Measurements from ENCODE around the gene SLC35F6.
"Not testable (repeated sequence)": the region's sequence is repeated elsewhere in the genome, so short reads cannot be mapped to it uniquely, and the experiment has no call there.

Gene SLC35F6

DNA sequence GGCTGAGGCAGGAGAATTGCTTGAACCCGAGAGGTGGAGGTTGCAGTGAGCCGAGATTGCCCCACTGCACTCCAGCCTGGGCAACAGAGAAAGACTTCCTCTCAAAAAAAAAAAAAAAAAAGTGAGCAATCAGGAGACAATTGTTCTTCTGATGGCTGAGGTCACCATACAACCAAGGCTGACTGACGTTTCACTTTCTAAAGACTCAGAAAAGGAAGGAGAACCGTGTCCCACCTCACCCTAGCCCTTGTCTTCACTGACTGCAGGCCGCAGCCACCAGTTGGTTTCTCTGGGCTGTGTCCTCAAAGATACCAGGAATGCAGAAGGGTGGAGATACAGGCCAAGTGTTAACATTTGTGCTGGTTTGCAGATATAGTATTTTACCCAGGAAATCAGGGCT, 7.7 kb upstream of the SLC35F6 start:
- no peak for DNase-seq (ENCODE audit: low spot score)

DNA sequence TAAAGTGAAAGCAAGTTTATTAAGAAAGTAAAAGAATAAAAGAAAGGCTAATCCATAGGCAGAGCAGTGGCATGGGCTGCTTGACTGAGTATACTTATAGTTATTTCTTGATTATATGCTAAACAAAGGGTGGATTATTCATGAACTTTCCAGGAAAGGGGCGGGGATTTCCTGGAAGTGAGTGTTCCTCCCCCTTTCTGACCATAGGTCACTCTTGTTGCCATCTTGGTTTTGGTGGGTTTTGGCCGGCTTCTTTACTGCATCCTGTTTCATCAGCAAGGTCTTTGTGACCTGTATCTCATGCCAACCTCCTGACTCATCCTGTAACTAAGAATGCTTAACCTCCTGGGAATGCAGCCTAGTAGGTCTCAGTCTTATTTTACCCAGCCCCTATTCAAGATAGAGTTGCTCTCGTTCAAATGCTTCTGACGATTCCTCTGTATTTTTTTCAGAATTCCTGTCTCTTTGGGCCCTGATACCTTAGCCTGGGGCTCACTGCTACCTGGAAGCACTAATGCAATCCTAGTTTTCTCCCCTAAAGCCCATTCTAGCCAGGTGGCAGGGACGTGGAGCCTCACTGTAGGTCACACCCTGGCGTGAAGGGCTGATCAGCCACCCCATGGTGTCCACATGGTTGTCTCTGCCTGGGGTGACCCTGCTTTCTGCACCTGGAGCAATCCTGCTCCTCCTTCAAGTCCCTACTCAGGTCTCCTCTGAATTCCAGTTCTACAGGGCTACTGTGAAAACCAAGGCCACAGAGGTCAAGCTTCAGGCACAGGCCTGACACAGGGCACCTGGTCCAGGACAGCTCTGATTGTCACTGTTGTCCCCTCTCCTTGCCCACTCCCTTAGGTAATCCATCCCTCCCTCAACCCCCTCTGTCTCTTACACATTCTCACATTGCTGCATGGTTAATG, 6.0 kb upstream of the SLC35F6 start:
- no peak for DNase-seq (ENCODE audit: low spot score)

DNA sequence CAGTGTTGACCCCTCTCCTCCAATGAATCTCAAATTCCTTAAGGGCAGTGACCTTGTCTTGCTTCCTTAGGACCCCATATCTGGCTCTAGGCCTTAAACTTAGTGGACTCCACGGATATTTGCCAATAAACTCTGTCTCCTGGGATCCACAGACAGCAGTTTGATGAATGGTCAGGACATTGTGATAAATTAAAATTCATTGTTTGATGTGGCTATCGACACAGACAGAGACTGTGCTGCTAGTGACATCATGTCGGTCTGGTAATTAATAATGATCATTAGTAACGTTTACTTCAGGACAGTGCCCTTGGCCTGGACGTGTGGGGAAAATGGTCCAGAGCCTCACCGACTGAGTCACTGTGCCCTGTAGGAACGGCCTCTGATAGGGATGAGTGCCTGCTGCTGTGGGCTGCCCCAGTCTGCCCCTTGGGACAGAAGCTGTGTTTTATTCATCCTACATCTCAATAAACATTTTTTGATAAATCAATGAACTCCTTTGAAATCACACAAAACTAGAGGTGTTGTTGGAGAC, 5.2 kb upstream of the SLC35F6 start:
- no peak for DNase-seq (ENCODE audit: low spot score)

DNA sequence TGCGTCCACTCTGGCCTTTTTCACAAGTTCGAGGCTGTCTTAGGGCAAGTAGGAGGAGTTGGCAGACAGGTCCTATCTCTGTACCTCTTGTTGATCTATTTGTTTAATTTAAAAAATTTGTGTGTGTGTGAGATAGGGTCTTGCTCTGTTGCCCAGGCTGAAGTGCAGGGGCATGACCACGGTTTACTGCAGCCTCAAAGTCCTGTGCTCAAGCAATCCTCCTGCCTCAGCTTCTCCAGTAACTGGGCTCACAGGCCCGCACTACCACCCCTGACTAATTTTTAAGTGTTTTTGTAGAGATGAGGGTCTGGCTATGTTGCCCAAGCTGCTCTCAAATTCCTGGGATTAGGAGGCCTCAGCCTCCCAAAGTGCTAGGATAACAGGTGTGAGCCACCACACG, 4.2 kb upstream of the SLC35F6 start:
- DNase-seq (ENCODE audit: low spot score), result no peak

DNA sequence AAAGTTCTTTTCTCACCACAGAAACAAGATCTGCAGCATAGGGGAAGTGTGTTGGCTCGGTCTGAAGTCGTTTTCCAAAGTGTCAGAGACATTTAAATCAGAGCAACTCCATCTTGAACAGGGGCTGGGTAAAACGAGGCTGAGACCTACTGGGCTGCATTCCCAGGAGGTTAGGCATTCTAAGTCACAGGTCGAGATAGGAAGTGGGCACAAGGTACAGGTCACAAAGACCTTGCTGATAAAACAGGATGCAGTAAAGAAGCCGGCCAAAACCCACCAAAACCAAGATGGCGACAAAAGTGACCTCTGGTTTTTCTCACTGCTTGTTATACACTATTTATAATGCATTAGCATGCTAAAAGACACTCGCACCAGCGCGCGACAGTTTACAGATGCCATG, 3.1 kb upstream of the SLC35F6 start:
- DNase-seq (ENCODE audit: low spot score), result not testable (repeated sequence)

DNA sequence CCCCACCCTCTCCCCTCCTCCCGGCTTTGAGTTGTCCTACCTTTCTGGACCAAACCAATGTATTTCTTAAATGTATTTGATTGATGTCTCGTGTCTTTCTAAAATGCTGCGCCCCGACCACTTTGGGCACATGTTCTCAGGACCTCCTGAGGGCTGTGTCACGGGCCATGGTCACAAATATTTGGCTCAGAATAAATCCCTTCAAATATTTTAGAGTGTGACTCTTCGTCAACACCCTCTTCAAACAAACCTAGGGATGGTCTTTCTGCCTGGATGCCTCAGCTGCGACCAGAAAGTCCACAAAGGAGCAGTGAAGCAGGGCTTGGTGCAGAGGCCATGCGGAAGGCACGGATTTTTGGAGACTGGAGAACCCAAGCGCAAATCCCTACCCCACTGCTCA, 1.1 kb upstream of the SLC35F6 start:
- DNase-seq (ENCODE audit: low spot score), result no peak

DNA sequence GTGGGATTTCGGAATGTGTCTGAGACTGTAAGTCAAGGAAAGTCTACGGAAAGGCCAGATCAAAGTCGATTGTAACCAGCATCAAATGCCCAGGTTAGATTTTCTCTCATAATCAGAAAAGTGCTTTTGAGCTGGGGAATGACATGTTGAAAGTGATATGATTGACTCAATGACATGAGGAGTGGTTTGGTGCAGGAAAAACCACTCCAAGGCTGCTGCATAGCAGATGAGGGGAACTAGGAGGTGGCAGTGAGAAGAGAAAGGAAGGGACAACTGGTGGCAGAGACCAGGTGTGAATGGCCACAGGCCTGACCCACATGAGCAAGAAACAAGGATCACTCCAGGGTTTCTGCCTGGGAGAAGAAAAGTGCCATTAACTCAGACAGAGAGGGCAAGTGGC, 822 bp downstream of the SLC35F6 start:
- DNase-seq (ENCODE audit: low spot score), result no peak

DNA sequence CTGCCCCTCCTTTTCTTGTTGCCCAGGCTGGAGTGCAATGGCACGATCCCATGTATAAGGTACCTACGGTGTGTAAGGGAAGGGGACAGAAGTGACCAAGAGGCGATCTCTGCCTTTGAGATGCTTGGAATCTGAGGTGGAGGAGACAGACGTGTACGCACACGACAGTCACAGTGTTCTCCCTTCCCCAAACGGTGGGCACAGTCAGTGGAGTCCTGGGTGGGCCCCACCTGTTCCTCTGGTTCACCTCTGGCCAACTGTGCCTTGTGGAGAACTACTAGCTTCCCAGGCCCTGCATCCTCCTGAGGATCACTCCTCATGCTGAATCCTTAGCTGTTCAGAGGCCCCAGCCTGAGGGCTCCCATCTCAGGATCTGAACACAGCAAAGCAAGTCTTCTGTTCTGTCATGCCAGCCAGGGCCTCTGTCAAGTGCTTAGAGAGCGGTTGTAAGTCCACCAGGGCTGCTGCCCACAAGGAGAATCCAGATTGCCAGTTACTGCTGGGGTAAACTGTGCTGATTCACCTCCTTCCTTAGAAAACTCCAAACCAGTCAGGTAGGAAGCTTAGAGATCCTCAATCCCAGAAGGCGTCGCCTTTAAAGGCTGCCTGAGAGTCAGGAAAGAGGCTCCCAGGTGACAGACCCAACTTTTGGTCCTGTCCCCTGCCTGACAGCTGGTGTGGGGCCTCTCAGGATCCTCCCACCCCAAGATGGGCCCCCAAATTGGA, 1.6 kb downstream of the SLC35F6 start:
- no peak for DNase-seq (ENCODE audit: low spot score)

DNA sequence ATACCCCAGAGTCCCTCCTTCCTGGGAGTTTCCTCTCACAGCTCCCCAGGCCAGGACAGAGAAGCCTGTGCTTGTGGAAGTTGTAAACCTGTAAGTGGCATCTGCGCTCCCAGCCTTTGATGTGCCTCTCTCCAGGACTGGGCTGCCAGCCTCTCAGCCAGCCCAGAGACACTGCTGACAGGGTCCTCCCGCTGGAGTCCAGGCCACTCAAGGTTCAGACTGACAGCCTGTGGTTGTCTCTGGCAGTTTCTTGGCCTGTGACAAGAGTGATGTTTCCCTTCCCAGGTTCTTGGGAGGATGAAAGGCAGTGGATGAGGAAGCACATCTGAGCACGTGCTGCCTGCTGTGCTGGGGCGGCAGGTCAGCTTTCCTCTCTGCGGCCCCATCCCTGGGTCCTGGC, 3.0 kb downstream of the SLC35F6 start:
- DNase-seq (ENCODE audit: low spot score), result no peak

DNA sequence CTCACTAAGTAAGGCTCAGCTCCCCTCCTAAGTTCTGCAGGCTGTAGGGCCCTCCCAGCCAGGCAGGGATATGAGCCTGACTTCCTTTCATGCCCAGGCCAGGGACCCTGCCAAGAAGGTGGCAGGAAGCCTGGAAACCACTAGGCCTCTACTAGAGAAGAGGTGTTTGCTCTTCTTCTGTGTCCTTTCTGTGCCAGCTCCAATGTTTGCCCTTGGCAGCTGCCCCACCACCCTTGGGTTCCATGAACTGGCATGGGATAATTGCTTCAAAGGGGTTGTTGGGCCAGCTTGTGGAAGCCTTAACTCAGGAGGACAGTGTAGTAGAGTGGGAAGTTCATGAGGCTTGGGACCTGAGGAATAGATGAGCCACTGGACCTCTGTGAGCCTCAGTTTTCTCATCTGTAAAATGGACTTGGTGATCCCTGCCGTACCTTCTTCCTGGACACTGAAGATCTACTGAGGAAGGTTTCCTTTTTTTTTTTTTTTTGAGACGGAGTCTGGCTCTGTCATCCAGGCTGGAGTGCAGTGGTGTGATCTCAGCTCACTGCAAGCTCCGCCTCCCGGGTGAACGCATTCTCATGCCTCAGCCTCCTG, 3.9 kb downstream of the SLC35F6 start:
- DNase-seq (ENCODE audit: low spot score), result no peak

DNA sequence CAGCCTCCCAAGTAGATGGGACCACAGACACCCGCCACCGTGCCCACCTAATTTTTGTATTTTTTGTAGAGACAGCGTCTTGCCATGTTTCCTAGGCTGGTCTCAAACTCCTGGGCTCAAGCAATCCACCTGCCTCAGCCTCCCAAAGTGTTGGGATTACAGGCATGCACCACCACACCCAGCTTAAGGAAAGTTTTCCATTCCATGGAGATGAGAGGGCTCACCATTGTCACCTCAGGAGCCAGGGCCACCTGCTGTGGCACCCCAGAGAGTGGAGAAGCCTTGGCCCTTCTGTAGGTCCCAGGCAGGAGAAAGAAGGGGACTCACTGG, 4.6 kb downstream of the SLC35F6 start:
- no peak for DNase-seq (ENCODE audit: low spot score)

DNA sequence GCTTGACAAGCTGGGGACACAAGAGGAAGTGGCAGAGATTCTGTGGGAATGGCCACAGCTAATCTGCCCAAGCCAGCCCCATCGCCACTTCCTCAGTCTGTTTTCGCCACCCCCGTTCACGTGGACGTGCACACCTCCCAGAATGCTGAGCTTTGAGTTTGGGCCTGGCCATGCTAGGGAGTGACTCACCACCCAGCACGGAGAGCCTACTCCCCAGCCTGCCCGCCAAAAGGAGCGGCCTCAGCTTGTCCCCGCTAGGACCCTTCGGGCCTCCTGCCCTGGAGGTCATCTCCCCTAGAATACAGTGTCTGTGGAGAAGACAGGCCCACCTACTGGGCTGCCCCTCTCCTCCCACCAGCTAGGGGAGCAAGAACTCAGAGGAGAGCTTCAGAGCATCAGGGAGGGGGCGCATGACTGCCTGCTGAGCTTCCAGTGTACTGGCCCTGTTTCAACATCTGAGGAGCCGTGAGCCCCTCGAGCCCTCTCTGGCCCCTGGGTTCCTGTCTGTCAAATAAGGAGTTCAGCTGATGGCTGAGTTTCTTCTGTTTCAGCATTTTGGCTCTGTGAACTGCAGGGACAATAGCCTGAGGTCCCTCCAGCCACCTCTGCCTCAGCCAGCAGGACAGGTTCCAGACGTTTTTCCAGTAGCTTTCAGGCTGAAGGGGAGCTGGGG, 5.1 kb downstream of the SLC35F6 start:
- no peak for DNase-seq (ENCODE audit: low spot score)

DNA sequence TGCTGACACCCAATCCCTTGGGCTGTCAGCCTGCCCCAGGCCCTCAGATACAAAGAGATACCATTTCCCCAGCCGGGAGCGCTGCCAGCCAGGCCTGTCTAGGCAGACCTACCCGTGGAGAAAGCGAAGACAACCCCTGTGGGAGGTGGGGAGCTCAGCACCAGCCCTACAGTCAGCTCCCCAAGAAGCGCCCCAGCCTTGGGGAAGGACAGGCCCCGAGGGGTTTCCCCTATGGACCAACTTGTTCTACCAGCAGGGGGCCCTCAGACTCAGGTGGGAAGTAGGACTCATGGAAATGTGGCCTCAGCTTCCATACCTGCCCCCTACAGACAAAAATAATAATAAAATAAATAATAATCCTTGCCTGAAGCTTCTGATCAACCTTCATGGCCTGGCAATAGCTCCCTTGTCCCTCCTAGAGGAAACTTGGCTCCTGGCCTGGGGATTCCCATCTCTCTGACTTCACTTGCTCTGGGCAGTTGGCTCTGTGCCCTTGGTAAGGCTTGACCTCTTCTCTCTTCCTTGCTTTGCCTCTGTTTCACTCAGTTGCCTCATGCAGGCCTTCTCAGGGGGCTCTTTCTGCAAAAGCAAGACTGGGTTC, 7.0 kb downstream of the SLC35F6 start:
- peak; percentile 53 for DNase-seq (ENCODE audit: low spot score)

DNA sequence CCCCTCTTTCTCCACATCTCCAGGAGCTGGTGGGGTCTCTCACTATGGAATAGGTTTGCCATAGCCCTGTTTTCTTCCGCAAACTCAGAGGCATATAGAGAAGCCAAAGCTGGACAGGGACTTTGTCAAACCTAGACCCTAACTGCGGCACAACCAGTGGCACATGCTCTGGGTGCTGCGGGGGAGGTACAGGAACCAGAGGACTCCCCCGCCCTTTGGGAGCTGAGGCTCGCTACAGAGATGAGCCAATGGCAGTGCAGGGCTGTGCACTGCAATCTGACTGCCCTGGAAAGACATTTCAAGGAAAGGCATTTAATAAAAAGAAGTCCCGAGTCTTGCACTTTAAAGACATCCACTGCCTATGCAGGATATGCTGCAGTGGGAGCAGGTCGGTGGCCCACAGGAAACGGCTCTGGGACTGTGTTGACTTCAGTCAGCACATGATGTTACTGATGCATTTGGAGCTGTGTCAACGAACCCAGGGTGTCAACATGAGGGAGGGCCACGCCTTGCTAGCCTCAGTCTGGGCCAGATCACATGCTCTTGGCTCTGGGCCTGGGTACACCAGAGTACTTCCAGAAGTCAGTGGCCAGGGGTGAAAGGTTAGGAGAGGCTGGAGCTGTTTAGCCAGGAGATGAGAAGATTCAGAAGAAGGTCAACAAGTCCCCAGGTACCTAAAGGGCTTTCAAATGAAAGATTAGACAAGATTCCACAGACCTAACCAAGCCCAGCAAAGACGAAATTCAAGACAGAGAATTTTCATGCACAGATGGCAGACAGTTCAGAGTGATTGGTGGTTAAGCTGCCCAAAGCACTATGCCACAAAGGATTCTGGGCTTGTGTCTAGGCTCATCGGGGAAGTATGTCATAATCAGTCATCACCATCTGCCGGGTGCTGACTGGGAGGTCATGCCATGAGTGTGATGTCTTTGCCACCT, 8.2 kb downstream of the SLC35F6 start:
- no peak for DNase-seq (ENCODE audit: low spot score)

DNA sequence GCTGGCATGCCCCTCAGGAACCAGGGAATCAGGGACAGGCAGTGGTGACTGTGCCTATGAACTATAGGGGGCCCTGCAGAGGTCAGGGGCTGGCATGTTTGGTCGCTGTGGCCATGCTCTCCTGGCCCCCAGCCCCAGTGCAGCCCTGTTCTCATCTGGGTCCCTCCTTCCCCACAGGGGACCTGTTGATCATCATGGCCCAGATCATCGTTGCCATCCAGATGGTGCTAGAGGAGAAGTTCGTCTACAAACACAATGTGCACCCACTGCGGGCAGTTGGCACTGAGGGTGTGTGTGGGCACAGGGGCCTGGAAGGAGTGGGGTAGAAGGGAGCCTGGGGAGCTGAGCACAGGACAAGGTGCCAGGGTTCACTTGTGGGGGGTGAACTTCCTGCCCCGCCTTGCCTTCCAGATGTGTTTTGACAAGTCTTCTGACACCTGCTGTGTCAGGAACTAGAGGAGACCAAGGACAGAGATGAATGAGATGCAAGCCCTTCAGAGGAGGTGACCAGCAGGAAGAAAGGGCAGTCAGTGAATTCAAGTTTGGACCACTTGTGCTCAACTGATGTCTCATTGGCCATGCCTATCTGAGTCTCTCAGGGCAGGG, 12.2 kb downstream of the SLC35F6 start:
- no peak for DNase-seq (ENCODE audit: low spot score)

DNA sequence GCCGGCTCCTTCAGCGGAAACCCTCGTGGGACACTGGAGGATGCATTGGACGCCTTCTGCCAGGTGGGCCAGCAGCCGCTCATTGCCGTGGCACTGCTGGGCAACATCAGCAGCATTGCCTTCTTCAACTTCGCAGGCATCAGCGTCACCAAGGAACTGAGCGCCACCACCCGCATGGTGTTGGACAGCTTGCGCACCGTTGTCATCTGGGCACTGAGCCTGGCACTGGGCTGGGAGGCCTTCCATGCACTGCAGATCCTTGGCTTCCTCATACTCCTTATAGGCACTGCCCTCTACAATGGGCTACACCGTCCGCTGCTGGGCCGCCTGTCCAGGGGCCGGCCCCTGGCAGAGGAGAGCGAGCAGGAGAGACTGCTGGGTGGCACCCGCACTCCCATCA, 14.0 kb downstream of the SLC35F6 start:
- DNase-seq (ENCODE audit: low spot score), result no peak

DNA sequence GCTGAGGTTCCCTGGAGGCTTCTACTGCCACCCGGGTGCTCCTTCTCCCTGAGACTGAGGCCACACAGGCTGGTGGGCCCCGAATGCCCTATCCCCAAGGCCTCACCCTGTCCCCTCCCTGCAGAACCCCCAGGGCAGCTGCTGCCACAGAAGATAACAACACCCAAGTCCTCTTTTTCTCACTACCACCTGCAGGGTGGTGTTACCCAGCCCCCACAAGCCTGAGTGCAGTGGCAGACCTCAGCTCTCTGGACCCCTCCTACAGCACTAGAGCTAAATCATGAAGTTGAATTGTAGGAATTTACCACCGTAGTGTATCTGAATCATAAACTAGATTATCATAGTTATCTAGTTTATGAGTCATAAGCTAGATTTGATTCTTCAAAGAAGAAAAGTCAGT, 14.4 kb downstream of the SLC35F6 start:
- no peak for DNase-seq (ENCODE audit: low spot score)

DNA sequence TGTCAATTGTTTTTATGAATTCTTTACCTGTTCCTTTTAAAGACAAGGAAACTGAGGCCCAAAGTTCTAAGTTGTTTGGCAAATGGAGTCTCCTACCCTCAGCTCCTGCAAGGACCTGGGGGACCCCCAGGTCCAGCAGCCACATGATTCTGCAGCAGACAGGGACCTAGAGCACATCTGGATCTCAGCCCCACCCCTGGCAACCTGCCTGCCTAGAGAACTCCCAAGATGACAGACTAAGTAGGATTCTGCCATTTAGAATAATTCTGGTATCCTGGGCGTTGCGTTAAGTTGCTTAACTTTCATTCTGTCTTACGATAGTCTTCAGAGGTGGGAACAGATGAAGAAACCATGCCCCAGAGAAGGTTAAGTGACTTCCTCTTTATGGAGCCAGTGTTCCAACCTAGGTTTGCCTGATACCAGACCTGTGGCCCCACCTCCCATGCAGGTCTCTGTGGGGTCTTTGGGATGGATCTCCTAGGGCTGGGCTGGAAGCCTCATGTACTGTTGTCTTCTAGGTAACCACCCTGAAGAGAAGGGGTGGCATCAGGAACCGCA, 16.2 kb downstream of the SLC35F6 start:
- no peak for DNase-seq (ENCODE audit: low spot score)

DNA sequence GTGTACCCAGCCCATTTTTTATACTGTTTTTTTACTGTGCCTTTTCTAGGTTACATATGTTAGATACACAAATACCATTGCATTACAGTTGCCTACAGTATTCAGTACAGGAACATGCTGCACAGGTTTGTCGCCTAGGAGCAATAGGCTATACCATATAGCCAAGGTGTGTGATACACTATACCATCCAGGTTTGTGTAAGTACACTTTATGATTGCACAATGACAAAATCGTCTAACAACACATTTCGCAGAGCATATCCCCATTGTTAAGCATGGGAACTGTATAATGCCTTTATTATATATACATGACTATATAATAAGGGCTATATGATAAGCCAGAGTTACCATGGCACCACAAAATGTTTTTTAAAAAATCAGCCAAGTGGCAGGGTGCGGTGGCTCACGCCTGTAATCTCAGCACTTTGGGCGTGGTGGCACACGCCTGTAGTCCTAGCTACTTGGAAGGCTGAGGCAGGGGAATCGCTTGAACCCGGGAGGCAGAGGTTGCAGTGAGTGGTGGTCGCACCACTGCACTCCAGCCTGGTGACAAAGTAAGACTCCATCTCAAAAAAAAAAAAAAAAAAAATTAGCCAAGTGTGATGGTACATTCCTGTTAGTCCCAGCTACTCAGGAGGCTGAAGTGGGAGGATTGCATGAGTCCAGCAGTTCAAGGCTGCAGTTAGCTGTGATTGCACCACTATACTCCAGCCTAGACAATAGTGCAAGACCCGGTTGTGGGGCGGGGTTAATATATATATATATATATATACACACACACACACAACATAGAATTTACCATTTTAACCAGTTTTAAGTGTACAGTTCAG, 19.0 kb downstream of the SLC35F6 start:
- no peak for DNase-seq (ENCODE audit: low spot score)

Data from NAMALWA (cell line).